K562 (cell line): ENCODE data around the gene GRM5. TPM values are rescaled to one million over a fixed set of nuclear protein-coding genes. Genes with fewer than 3 reads are reported as not detected.

Experiments
- ATAC-seq: fragments of 200-7000 bp; cut with Tn5 transposase; 3 replicates; pipeline ENCODE4 v1.9.1; 2020; ENCODE audit warnings: moderate library complexity
- BruUV-seq: library from RNA; stranded (reverse); fragments of 400-500 nt; replicated peaks from 2 replicates; lab custom pipeline; 2021; lab: Mats Ljungman, UMichigan
- CTCF ChIA-PET: fragments of 300-600 bp; formaldehyde crosslinking; extraction: SDS; loops from one replicate; lab custom pipeline; 2021; ENCODE audit warnings: low intra/inter-chr PET ratio; lab: Yijun Ruan, JAX
- POLR2A ChIA-PET: fragments of 300-600, 350-650 bp; sonication (Branson Sonifier 250); formaldehyde crosslinking; extraction: SDS; loops from one replicate; lab custom pipeline; 2021; ENCODE audit warnings: antibody characterized with exemption, inconsistent platforms; lab: Yijun Ruan, JAX
- DNase-seq, 4 experiments: peaks; one replicate each; pipeline versions ENCODE4 v3.0.0 to v3.0.0-alpha.2; 2011 to 2018; ENCODE audit warnings: low spot score in 3 of 4, mixed read lengths in 3 of 4; ENCODE audit errors: extremely low read depth in 1 of 4
- FAIRE-seq: peaks from 2 replicates; lab custom pipeline; 2011; peaks lifted over from hg19 to GRCh38; lab: Jason Lieb, UNC
- H2AFZ ChIP-seq: 2 replicates; pipeline ENCODE4 v1.6.0; 2011; ENCODE audit warnings: low read depth, low read length, control low read depth, inconsistent platforms
- H3K27ac ChIP-seq: fragments of 200-600 bp; 3 replicates; pipeline ENCODE4 v1.8.0; 2011; ENCODE audit warnings: low read depth, mild to moderate bottlenecking, control low read depth, inconsistent platforms, low read length, moderate library complexity, mixed read lengths; ENCODE audit errors: extremely low read depth
- H3K27me3 ChIP-seq, 2 experiments: fragments of 300-600 bp in 1 of 2; 2 replicates in 1 of 2; 3 replicates in 1 of 2; pipeline versions ENCODE4 v1.6.0 to v1.8.0; 2011; ENCODE audit warnings: inconsistent platforms in 2 of 2, low read length in 2 of 2, mild to moderate bottlenecking in 1 of 2, mixed read lengths in 1 of 2, moderate library complexity in 1 of 2; ENCODE audit not compliant: control insufficient read depth in 2 of 2, insufficient read depth in 2 of 2
- H3K36me3 ChIP-seq: fragments of 300-600 bp; 3 replicates; pipeline ENCODE4 v1.8.0; 2011; ENCODE audit warnings: mild to moderate bottlenecking, low read length, inconsistent platforms; ENCODE audit not compliant: control insufficient read depth, insufficient read depth
- H3K4me1 ChIP-seq, 2 experiments: fragments of 200-600 bp in 1 of 2; replicated peaks in 1 of 2; 2 replicates in 1 of 2; 3 replicates in 1 of 2; pipeline versions ENCODE4 v1.5.1 to v1.8.0; 2011; ENCODE audit warnings: inconsistent platforms in 2 of 2, low read length in 2 of 2, mild to moderate bottlenecking in 1 of 2, mixed read lengths in 1 of 2, moderate library complexity in 1 of 2; ENCODE audit not compliant: control insufficient read depth in 2 of 2, insufficient read depth in 2 of 2
- H3K4me2 ChIP-seq: 2 replicates; pipeline ENCODE4 v1.6.1; 2011; ENCODE audit warnings: low read length, control low read depth, inconsistent platforms, mixed read lengths; ENCODE audit not compliant: insufficient read depth
- H3K4me3 ChIP-seq: fragments of 200-600 bp; sonication (generic), shearing (Covaris generic); 2 replicates; pipeline ENCODE4 v1.5.1; 2016; ENCODE audit warnings: control low read depth, inconsistent platforms
- H3K79me2 ChIP-seq: fragments of 200-600 bp; 3 replicates; pipeline ENCODE4 v1.8.0; 2011; ENCODE audit warnings: low read length, inconsistent platforms; ENCODE audit not compliant: control insufficient read depth, insufficient read depth
- H3K9ac ChIP-seq, 2 experiments: 2 replicates each; pipeline versions ENCODE4 v1.6.0 to v1.6.1; 2011; ENCODE audit warnings: low read depth in 2 of 2, low read length in 2 of 2, control low read depth in 1 of 2, inconsistent platforms in 1 of 2, mild to moderate bottlenecking in 1 of 2, mixed read lengths in 1 of 2; ENCODE audit not compliant: insufficient read depth in 1 of 2
- H3K9me1 ChIP-seq: one replicate; pipeline ENCODE4 v1.6.0; 2011; ENCODE audit warnings: inconsistent platforms, mild to moderate bottlenecking, low read length, moderate library complexity; ENCODE audit not compliant: control insufficient read depth, insufficient read depth
- H3K9me3 ChIP-seq: replicated peaks from 2 replicates; pipeline ENCODE4 v1.5.1; 2011; ENCODE audit warnings: low read depth, low read length, inconsistent platforms; ENCODE audit not compliant: control insufficient read depth, insufficient read depth
- H4K20me1 ChIP-seq: replicated peaks from 2 replicates; pipeline ENCODE4 v1.6.1; 2011; ENCODE audit warnings: low read length, inconsistent platforms, mixed read lengths; ENCODE audit not compliant: control insufficient read depth, insufficient read depth
- ETV1 ChIP-seq: fragments of 450-650 bp; conservative IDR thresholded peaks from 2 replicates; pipeline ENCODE4 v1.6.1; 2016; ENCODE audit warnings: missing genetic modification characterization, control low read depth, low read depth, missing compliant biosample characterization
- KLF13 ChIP-seq: fragments of 450-650 bp; IDR thresholded peaks from 2 replicates; pipeline ENCODE4 v1.6.1; 2016; ENCODE audit warnings: missing genetic modification characterization, low read depth, mild to moderate bottlenecking, missing compliant biosample characterization, moderate library complexity, borderline replicate concordance
- MTA3 ChIP-seq: fragments of 450-650 bp; formaldehyde crosslinking; IDR thresholded peaks from 2 replicates; pipeline ENCODE4 v1.6.1; 2017; ENCODE audit warnings: mild to moderate bottlenecking, borderline replicate concordance
- TAF15 ChIP-seq: fragments of 200-400 bp; formaldehyde crosslinking; IDR thresholded peaks from 2 replicates; pipeline ENCODE4 v1.6.1; 2017; ENCODE audit warnings: mild to moderate bottlenecking, low read depth, low read length, moderate library complexity
- WGBS: fragments of 100-300 bp; shearing (Covaris generic); methylation state at CpG from one replicate; pipeline ENCODE4 v1.1.6; 2016; ENCODE audit warnings: low coverage, mixed read lengths; ENCODE audit not compliant: insufficient coverage; ENCODE audit errors: missing lambda C conversion rate; 5-methylcytosine and 5-hydroxymethylcytosine counted together
- in situ Hi-C: fragments of 300-500 bp; cut with MboI; formaldehyde crosslinking; loops from 4 replicates; pipeline ENCODE4 v1.15.0; 2018; ENCODE audit warnings: inconsistent platforms, mixed read lengths
- intact Hi-C: fragments of 100-400 bp; cut with micrococcal nuclease; formaldehyde crosslinking; loops from 2 replicates; pipeline ENCODE4 v1.14.2; 2022
- polyA plus RNA-seq, 8 experiments: library from polyadenylated mRNA; depleted of rRNA in 4 of 8; stranded (reverse) in 5 of 8; unstranded in 3 of 8; fragments of >200 nt; fragmentation: Nextera tagmentation in 2 of 8; fragmentation: Illumina TruSeq in 1 of 8; extraction: Ambion mirVana in 2 of 8; extraction: Trizol in 1 of 8; gene quantifications; 2 replicates each; pipeline versions ENCODE4 v1.2.1 to v1.2.3, GENCODE V29; 2011 to 2014; ENCODE audit warnings: inconsistent platforms in 1 of 8, missing spikeins in 1 of 8
- total RNA-seq, 7 experiments: library from RNA; depleted of rRNA in 6 of 7; stranded (reverse); fragments of >200 nt in 6 of 7; fragmentation: Illumina TruSeq in 2 of 7; extraction: Trizol in 2 of 7; gene quantifications; 2 replicates each; pipeline versions ENCODE4 v1.2.1 to v1.2.3, GENCODE V29; 2011 to 2021; ENCODE audit warnings: low replicate concordance in 1 of 7
- TF ChIP-seq, protein P1 (sequence below): fragments of 250-450 bp; sonication (Bioruptor Pico); IDR thresholded peaks from 2 replicates; pipeline ENCODE4 v1.4.0; 2020
- TF ChIP-seq, protein P2 (sequence below): IDR thresholded peaks from 2 replicates; pipeline ENCODE4 v1.6.1; 2014; ENCODE audit warnings: antibody characterized with exemption

GRM5 gene
- total and polyA plus RNA-seq, 9 of the 15 experiments (the other 6 are each of a cell fraction or from before 2014, with no cell fraction given): not detected

DNA sequence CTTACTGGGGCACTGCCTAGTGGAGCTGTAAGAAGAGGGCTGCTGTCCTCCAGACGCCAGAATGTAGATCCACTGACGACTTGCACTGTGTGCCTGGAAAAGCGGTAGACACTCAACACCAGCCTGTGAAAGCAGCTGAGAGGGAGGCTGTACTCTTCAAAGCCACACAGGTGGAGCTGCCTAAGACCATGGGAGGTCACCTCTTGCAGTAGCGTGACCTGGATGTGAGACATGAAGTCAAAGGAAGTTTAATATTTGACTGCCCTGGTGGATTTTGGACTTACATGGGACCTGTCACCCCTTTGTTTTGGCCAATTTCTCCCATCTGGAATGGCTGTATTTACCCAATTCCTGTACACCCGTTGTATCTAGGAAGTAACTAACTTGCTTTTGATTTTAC is 531.6 kb downstream of the GRM5 start:
- Histone ChIP-seq H3K4me2 (no peak overlapping the region), H4K20me1 (no peaks in the 10 kb centered on the region), H3K9me3 (no peaks in the 10 kb centered on the region), H3K9me1 (no peaks in the 10 kb centered on the region), H2AFZ (no peak overlapping the region), H3K4me3 (no peak overlapping the region), H3K4me1 (no peaks in the 10 kb centered on the region), H3K36me3 (no peaks in the 10 kb centered on the region), H3K9ac (no peak overlapping the region), H3K27me3 (no peaks in the 10 kb centered on the region), H3K27ac (no peak overlapping the region), H3K79me2 (no peaks in the 10 kb centered on the region)
- WGBS: 1% methylated on average over 5 of the region's 5 CpGs
- no peak for DNase-seq
- no peak for TF ChIP-seq ETV1 (tag)
- TF ChIP-seq, protein P1, sequence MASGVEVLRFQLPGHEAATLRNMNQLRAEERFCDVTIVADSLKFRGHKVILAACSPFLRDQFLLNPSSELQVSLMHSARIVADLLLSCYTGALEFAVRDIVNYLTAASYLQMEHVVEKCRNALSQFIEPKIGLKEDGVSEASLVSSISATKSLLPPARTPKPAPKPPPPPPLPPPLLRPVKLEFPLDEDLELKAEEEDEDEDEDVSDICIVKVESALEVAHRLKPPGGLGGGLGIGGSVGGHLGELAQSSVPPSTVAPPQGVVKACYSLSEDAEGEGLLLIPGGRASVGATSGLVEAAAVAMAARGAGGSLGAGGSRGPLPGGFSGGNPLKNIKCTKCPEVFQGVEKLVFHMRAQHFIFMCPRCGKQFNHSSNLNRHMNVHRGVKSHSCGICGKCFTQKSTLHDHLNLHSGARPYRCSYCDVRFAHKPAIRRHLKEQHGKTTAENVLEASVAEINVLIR: no peak
- TF ChIP-seq, protein P2, sequence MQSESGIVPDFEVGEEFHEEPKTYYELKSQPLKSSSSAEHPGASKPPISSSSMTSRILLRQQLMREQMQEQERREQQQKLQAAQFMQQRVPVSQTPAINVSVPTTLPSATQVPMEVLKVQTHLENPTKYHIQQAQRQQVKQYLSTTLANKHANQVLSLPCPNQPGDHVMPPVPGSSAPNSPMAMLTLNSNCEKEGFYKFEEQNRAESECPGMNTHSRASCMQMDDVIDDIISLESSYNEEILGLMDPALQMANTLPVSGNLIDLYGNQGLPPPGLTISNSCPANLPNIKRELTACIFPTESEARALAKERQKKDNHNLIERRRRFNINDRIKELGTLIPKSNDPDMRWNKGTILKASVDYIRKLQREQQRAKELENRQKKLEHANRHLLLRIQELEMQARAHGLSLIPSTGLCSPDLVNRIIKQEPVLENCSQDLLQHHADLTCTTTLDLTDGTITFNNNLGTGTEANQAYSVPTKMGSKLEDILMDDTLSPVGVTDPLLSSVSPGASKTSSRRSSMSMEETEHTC: no peak
- TF ChIP-seq MTA3: no peak
- TF ChIP-seq TAF15: no peak
- no peak for TF ChIP-seq KLF13
- intact Hi-C loops: no loop called here
- no peak for FAIRE-seq
- ChIA-PET POLR2A (no interaction called here), CTCF (no interaction called here)
- no peak for ATAC-seq
- no TSS peak for BruUV-seq
- in situ Hi-C loops: no loop called here
